A549 (cell line): ENCODE data around the gene BOC. TPM values are rescaled to one million over a fixed set of nuclear protein-coding genes. Genes with fewer than 3 reads are reported as not detected.

Source experiments
- ATAC-seq, 2 experiments: fragments of 200-7000 bp in 1 of 2; fragments of >200 bp in 1 of 2; cut with Nextera tagmentation in 1 of 2; cut with Tn5 transposase in 1 of 2; 3 replicates each; pipeline versions ENCODE4 v1.8.0 to v1.9.1; 2018 to 2020; ENCODE audit warnings: mild to moderate bottlenecking in 1 of 2, moderate library complexity in 1 of 2
- CTCF ChIA-PET: fragments of 300-600 bp; sonication (Branson Sonifier 250); formaldehyde crosslinking; extraction: SDS; loops from one replicate; lab custom pipeline; 2021; ENCODE audit warnings: antibody characterized with exemption, inconsistent platforms; lab: Yijun Ruan, JAX
- POLR2A ChIA-PET: fragments of 350-600 bp; formaldehyde crosslinking; extraction: SDS; loops from one replicate; lab custom pipeline; 2021; ENCODE audit warnings: antibody characterized with exemption, inconsistent platforms; lab: Yijun Ruan, JAX
- DNase-seq, 2 experiments: peaks; one replicate each; pipeline versions ENCODE4 v3.0.0 to v3.0.0-alpha.2; 2011 to 2016; ENCODE audit warnings: low read depth in 1 of 2, low spot score in 1 of 2
- FAIRE-seq: peaks from 2 replicates; lab custom pipeline; 2011; peaks lifted over from hg19 to GRCh38; lab: Jason Lieb, UNC
- H3K27ac ChIP-seq, 2 experiments: fragments of >200 bp; sonication (Bioruptor Twin); formaldehyde crosslinking; 3 replicates each; pipeline ENCODE4 v1.5.1; 2016 to 2017
- H3K4me1 ChIP-seq: fragments of >200 bp; sonication (Bioruptor Twin); formaldehyde crosslinking; 3 replicates; pipeline ENCODE4 v1.6.1; 2016
- H3K4me2 ChIP-seq: fragments of >200 bp; sonication (Bioruptor Twin); formaldehyde crosslinking; 3 replicates; pipeline ENCODE4 v1.6.1; 2016
- H3K4me3 ChIP-seq: fragments of >200 bp; sonication (Bioruptor Twin); formaldehyde crosslinking; 3 replicates; pipeline ENCODE4 v1.5.1; 2016
- H3K9me3 ChIP-seq: fragments of >200 bp; sonication (Bioruptor Twin); formaldehyde crosslinking; 3 replicates; pipeline ENCODE4 v1.6.1; 2016
- ATOH8 ChIP-seq: fragments of 250-450 bp; sonication (Bioruptor Pico); IDR thresholded peaks from 2 replicates; pipeline ENCODE4 v1.5.0; 2020; ENCODE audit warnings: low read depth, mild to moderate bottlenecking, moderate library complexity
- CEBPB ChIP-seq, 2 experiments: fragments of >200 bp in 1 of 2; sonication (Bioruptor Twin) in 1 of 2; formaldehyde crosslinking in 1 of 2; IDR thresholded peaks; 2 replicates each; pipeline ENCODE4 v1.6.1; 2012 to 2016
- CTCF ChIP-seq: fragments of >200 bp; sonication (Bioruptor Twin); formaldehyde crosslinking; IDR thresholded peaks from 3 replicates; pipeline ENCODE4 v1.5.1; 2016
- EHF ChIP-seq: fragments of 250-450 bp; sonication (Bioruptor Pico); IDR thresholded peaks from 2 replicates; pipeline ENCODE4 v1.5.0; 2020; ENCODE audit warnings: mild to moderate bottlenecking
- FOSB ChIP-seq: fragments of 250-450 bp; sonication (Bioruptor Pico); IDR thresholded peaks from 2 replicates; pipeline ENCODE4 v1.5.0; 2020; ENCODE audit warnings: mild to moderate bottlenecking, moderate library complexity
- HES2 ChIP-seq: fragments of >200 bp; sonication (Bioruptor Twin); formaldehyde crosslinking; IDR thresholded peaks from 2 replicates; pipeline ENCODE4 v1.6.1; 2016
- HMGXB4 ChIP-seq: fragments of 250-450 bp; sonication (Bioruptor Pico); IDR thresholded peaks from 2 replicates; pipeline ENCODE4 v1.5.0; 2021; ENCODE audit warnings: mild to moderate bottlenecking, moderate library complexity, borderline replicate concordance
- HOXA7 ChIP-seq: fragments of 250-450 bp; sonication (Bioruptor Pico); IDR thresholded peaks from 2 replicates; pipeline ENCODE4 v1.5.0; 2020; ENCODE audit warnings: mild to moderate bottlenecking, moderate library complexity
- HOXB5 ChIP-seq: fragments of 250-450 bp; sonication (Bioruptor Pico); IDR thresholded peaks from 2 replicates; pipeline ENCODE4 v1.5.0; 2020; ENCODE audit warnings: mild to moderate bottlenecking, moderate library complexity
- JUNB ChIP-seq: fragments of >200 bp; sonication (Bioruptor Twin); formaldehyde crosslinking; IDR thresholded peaks from 2 replicates; pipeline ENCODE4 v1.6.1; 2016
- KDM1A ChIP-seq: fragments of 200-600 bp; sonication (generic); IDR thresholded peaks from 2 replicates; pipeline ENCODE4 v1.6.1; 2016; ENCODE audit warnings: low read depth, mild to moderate bottlenecking
- KDM5A ChIP-seq: fragments of 200-600 bp; sonication (generic); IDR thresholded peaks from 2 replicates; pipeline ENCODE4 v1.6.1; 2016; ENCODE audit warnings: antibody characterized with exemption, mild to moderate bottlenecking
- MAZ ChIP-seq: fragments of 150-350 bp; IDR thresholded peaks from 2 replicates; pipeline ENCODE4 v1.6.1; 2014; ENCODE audit warnings: antibody characterized with exemption, low read depth, low read length, borderline replicate concordance
- MYC ChIP-seq: IDR thresholded peaks from 2 replicates; pipeline ENCODE4 v1.6.1; 2012; ENCODE audit warnings: mild to moderate bottlenecking, inconsistent platforms, low read length, improper control_type of control experiment, borderline replicate concordance
- NR3C1 ChIP-seq: fragments of >200 bp; sonication (Bioruptor Twin); formaldehyde crosslinking; IDR thresholded peaks from 3 replicates; pipeline ENCODE4 v1.6.1; 2017
- PBX3 ChIP-seq: IDR thresholded peaks from 2 replicates; pipeline ENCODE4 v1.6.1; 2012
- PHF8 ChIP-seq: fragments of 200-600 bp; sonication (generic); IDR thresholded peaks from 2 replicates; pipeline ENCODE4 v1.6.1; 2016; ENCODE audit warnings: low read depth, mild to moderate bottlenecking, antibody characterized with exemption, moderate library complexity, borderline replicate concordance
- POLR2AphosphoS2 ChIP-seq: conservative IDR thresholded peaks from 2 replicates; pipeline ENCODE4 v1.6.1; 2012; ENCODE audit warnings: low read length, improper control_type of control experiment, inconsistent platforms
- RCOR1 ChIP-seq: fragments of 150-350 bp; IDR thresholded peaks from 2 replicates; pipeline ENCODE4 v1.6.1; 2014; ENCODE audit warnings: antibody characterized with exemption, low read length, low read depth
- REST ChIP-seq: fragments of 200-600 bp; sonication (generic); IDR thresholded peaks from 2 replicates; pipeline ENCODE4 v1.6.1; 2016; ENCODE audit warnings: antibody characterized with exemption, mild to moderate bottlenecking, moderate library complexity
- SREBF2 ChIP-seq: fragments of 450-650 bp; IDR thresholded peaks from 2 replicates; pipeline ENCODE4 v1.6.1; 2014; ENCODE audit warnings: mild to moderate bottlenecking, moderate library complexity
- ZC3H11A ChIP-seq: fragments of 450-650 bp; IDR thresholded peaks from 2 replicates; pipeline ENCODE4 v1.6.1; 2014; ENCODE audit warnings: antibody characterized with exemption, mild to moderate bottlenecking
- ZSCAN20 ChIP-seq: fragments of 250-450 bp; sonication (Bioruptor Pico); IDR thresholded peaks from 2 replicates; pipeline ENCODE4 v1.8.0; 2022; ENCODE audit warnings: mild to moderate bottlenecking, moderate library complexity
- WGBS: methylation state at CpG from one replicate; pipeline ENCODE4 v1.1.6; 2017; ENCODE audit errors: missing lambda C conversion rate; 5-methylcytosine and 5-hydroxymethylcytosine counted together
- polyA plus RNA-seq, 4 experiments: library from polyadenylated mRNA; depleted of rRNA in 3 of 4; stranded (reverse); fragments of >200 nt; fragmentation: RNase III in 1 of 4; extraction: RNeasy Plus Mini Kit Qiagen cat#74134 plus additional on column Dnase treatment in 1 of 4; gene quantifications; 2 replicates in 3 of 4; 3 replicates in 1 of 4; pipeline ENCODE4 v1.2.3, GENCODE V29; 2011 to 2017

BOC gene
- polyA plus RNA-seq, 2 of the 4 experiments (the other 2 are of a cell fraction): 4.0 TPM

GRCh38 chr3:113241292-113242095 is 30.1 kb downstream of the BOC start:
- POLR2A ChIA-PET: no interaction called here
- Histone ChIP-seq H3K4me3 (no peak overlapping the region), H3K9me3 (no peaks in the 10 kb centered on the region), H3K4me2 (no peak overlapping the region), H3K4me1 (peaks cover 6% of the 10 kb centered on the region; the same call in 2 of the 3 replicates), H3K27ac (peak overlapping the region in 1 of 2 experiments; percentile 4; a peak in 1 of 6 replicates)
- no peak for TF ChIP-seq ATOH8 (CRISPR knock-in tag)
- TF ChIP-seq SREBF2: no peak
- no peak for TF ChIP-seq MYC
- no peak for TF ChIP-seq HMGXB4 (CRISPR knock-in tag)
- no peak for TF ChIP-seq POLR2AphosphoS2
- TF ChIP-seq PHF8: no peak
- TF ChIP-seq JUNB: no peak
- TF ChIP-seq RCOR1: no peak
- no peak for TF ChIP-seq FOSB (CRISPR knock-in tag)
- ATAC-seq (no peak), FAIRE-seq (no peak), DNase-seq (no peak)
- 63% methylated on average over 6 of the region's 7 CpGs for WGBS
- CTCF ChIA-PET: interaction anchor here (1.1 to 1.5 kb wide), 2 partner anchors 14 to 190 kb away, joined by 4 read pairs; no protein-coding TSS in a partner anchor

GRCh38 chr3:113242096-113242581 is 30.8 kb downstream of the BOC start:
- Histone ChIP-seq H3K4me1 (peaks cover 6% of the 10 kb centered on the region; the same call in 2 of the 3 replicates), H3K4me2 (no peak overlapping the region), H3K4me3 (no peak overlapping the region), H3K9me3 (no peaks in the 10 kb centered on the region), H3K27ac (no peak overlapping the region)
- ChIA-PET POLR2A (no interaction called here), CTCF (interaction anchor here (1.5 to 1.7 kb wide), 2 partner anchors 13 to 47 kb away, joined by 4 to 5 read pairs; no protein-coding TSS in a partner anchor)
- no peak for FAIRE-seq
- no peak for DNase-seq
- WGBS: 78% methylated on average over 7 of the region's 7 CpGs
- no peak for ATAC-seq
- TF ChIP-seq REST (no peak), KDM5A (no peak), NR3C1 (no peak), ZC3H11A (no peak), ZSCAN20 (CRISPR knock-in tag) (no peak), HES2 (no peak), EHF (CRISPR knock-in tag) (no peak), HOXB5 (CRISPR knock-in tag) (no peak), CTCF (no peak), PBX3 (no peak), HOXA7 (CRISPR knock-in tag) (no peak), MAZ (no peak), KDM1A (no peak), JUNB (no peak), CEBPB (IDR thresholded peaks at IDR 0.05) (no peak)
